Loucy (cell line): ENCODE measurements around the gene ACER3.

Experiments used
- H2AFZ ChIP-seq: fragments of 200-600 bp; sonication (generic); 2 replicates; pipeline ENCODE4 v1.6.0; 2016; ENCODE audit warnings: antibody characterized with exemption, mild to moderate bottlenecking, low read length, moderate library complexity
- H3F3A ChIP-seq: fragments of 200-600 bp; 2 replicates; pipeline ENCODE4 v1.6.0; 2016; ENCODE audit warnings: antibody characterized with exemption, low read depth, mild to moderate bottlenecking
- H3K27me3 ChIP-seq: fragments of 200-600 bp; sonication (generic); 2 replicates; pipeline ENCODE4 v1.6.1; 2014; ENCODE audit warnings: low read length, mild to moderate bottlenecking; ENCODE audit not compliant: insufficient read depth, poor library complexity, severe bottlenecking
- H3K36me3 ChIP-seq: fragments of 200-600 bp; sonication (generic); 2 replicates; pipeline ENCODE4 v1.6.1; 2016; ENCODE audit warnings: low read length; ENCODE audit not compliant: insufficient read depth
- H3K4me1 ChIP-seq: fragments of 200-600 bp; sonication (generic); 2 replicates; pipeline ENCODE4 v1.5.1; 2014; ENCODE audit warnings: low read length, mild to moderate bottlenecking; ENCODE audit not compliant: insufficient read depth, poor library complexity, severe bottlenecking
- H3K4me2 ChIP-seq: fragments of 200-600 bp; sonication (generic); 2 replicates; pipeline ENCODE4 v1.6.0; 2014; ENCODE audit warnings: antibody characterized with exemption, low read length, low read depth, mild to moderate bottlenecking; ENCODE audit not compliant: poor library complexity, severe bottlenecking
- H3K4me3 ChIP-seq: fragments of 200-600 bp; sonication (generic); 2 replicates; pipeline ENCODE4 v1.5.1; 2014; ENCODE audit warnings: low read length, mild to moderate bottlenecking, mixed read lengths; ENCODE audit not compliant: poor library complexity, severe bottlenecking
- H3K79me2 ChIP-seq: fragments of 200-600 bp; sonication (generic); 2 replicates; pipeline ENCODE4 v1.6.1; 2014; ENCODE audit warnings: low read length; ENCODE audit not compliant: insufficient read depth
- H3K9ac ChIP-seq: fragments of 200-600 bp; sonication (generic); 2 replicates; pipeline ENCODE4 v1.6.0; 2014; ENCODE audit warnings: mild to moderate bottlenecking, low read depth, low read length, moderate library complexity; ENCODE audit not compliant: poor library complexity, severe bottlenecking
- H3K9me2 ChIP-seq: fragments of 200-600 bp; sonication (generic); replicated peaks from 2 replicates; pipeline ENCODE4 v1.6.1; 2016; ENCODE audit warnings: low read depth, low read length, mixed read lengths
- H3K9me3 ChIP-seq: fragments of 200-600 bp; sonication (generic); 2 replicates; pipeline ENCODE4 v1.6.1; 2014; ENCODE audit warnings: mild to moderate bottlenecking, antibody characterized with exemption, low read length, low read depth; ENCODE audit not compliant: insufficient read depth
- H4K20me1 ChIP-seq: fragments of 200-600 bp; sonication (generic); 2 replicates; pipeline ENCODE4 v1.6.0; 2014; ENCODE audit warnings: antibody characterized with exemption, low read length, mild to moderate bottlenecking; ENCODE audit not compliant: insufficient read depth, poor library complexity, severe bottlenecking
- EZH2phosphoT487 ChIP-seq: fragments of 200-600 bp; IDR thresholded peaks from 2 replicates; pipeline ENCODE4 v1.6.1; 2018; ENCODE audit warnings: antibody characterized with exemption, mild to moderate bottlenecking, moderate library complexity, borderline replicate concordance
- TF ChIP-seq, protein P1 (sequence below): fragments of 200-600 bp; sonication (generic); conservative IDR thresholded peaks from 2 replicates; pipeline ENCODE4 v1.5.1; 2014; ENCODE audit warnings: mild to moderate bottlenecking, antibody characterized with exemption, low read length

Gene ACER3

DNA sequence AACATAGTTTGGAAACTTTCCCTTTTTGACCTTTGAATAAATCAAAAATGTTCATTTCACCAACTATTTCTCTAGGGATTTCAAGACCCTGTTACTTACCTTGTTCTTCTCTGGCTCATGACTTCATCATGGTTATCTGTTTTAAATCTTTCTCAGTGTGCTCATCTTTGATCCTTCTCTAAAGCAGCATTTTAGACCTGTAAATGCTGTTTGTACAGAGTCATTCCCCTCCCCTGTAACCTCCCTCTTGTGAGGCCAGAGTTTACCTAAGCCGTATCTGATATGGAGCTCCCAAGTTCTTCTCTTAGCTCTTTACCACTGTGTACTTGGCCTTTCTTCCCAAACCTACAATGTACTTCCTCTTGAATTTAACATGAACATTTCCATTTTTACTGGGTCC lies 56.0 kb downstream of the ACER3 start:
- Histone ChIP-seq H3K36me3 (no peaks in the 10 kb centered on the region), H3K4me3 (no peak overlapping the region)
- TF ChIP-seq, protein P1, sequence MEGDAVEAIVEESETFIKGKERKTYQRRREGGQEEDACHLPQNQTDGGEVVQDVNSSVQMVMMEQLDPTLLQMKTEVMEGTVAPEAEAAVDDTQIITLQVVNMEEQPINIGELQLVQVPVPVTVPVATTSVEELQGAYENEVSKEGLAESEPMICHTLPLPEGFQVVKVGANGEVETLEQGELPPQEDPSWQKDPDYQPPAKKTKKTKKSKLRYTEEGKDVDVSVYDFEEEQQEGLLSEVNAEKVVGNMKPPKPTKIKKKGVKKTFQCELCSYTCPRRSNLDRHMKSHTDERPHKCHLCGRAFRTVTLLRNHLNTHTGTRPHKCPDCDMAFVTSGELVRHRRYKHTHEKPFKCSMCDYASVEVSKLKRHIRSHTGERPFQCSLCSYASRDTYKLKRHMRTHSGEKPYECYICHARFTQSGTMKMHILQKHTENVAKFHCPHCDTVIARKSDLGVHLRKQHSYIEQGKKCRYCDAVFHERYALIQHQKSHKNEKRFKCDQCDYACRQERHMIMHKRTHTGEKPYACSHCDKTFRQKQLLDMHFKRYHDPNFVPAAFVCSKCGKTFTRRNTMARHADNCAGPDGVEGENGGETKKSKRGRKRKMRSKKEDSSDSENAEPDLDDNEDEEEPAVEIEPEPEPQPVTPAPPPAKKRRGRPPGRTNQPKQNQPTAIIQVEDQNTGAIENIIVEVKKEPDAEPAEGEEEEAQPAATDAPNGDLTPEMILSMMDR, result no peak
- no peak for TF ChIP-seq EZH2phosphoT487

DNA sequence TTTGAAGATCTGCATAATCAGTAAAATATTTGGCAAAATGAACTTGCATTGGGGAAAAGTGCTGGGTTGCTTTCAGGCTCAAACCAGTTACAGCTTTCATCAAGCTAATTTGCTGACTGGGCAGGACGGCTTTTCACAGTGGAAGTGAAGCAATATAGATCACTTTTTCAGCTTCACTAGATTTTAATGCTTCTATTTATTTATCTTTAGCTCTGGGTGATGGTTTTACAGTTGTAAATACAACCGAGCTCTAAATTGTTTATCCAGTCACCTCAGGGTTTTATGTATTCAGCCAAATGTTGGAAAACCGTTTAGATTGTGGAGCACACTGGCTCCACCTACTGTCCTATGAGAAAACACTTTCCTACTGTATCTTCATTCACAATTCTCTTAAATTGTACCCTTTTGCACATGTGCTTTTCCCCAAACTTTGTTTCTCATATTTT lies 58.2 kb downstream of the ACER3 start:
- TF ChIP-seq, protein P1, result peak; percentile 93
- no peak for TF ChIP-seq EZH2phosphoT487
- no peaks in the 10 kb centered on the region for H3K79me2 ChIP-seq
- no peaks in the 10 kb centered on the region for H3K36me3 ChIP-seq
- H3K9me2 ChIP-seq, result no peaks in the 10 kb centered on the region
- H4K20me1 ChIP-seq, result peaks cover 4% of the 10 kb centered on the region
- no peaks in the 10 kb centered on the region for H3F3A ChIP-seq
- no peak overlapping the region for H3K4me3 ChIP-seq
- no peak overlapping the region for H3K9ac ChIP-seq
- peaks cover 8% of the 10 kb centered on the region for H3K4me1 ChIP-seq
- H2AFZ ChIP-seq, result no peak overlapping the region; the same call in 1 of the 2 replicates
- no peaks in the 10 kb centered on the region for H3K27me3 ChIP-seq
- H3K9me3 ChIP-seq, result no peaks in the 10 kb centered on the region
- no peak overlapping the region for H3K4me2 ChIP-seq

More for the DNA sequence above, 56.0 kb downstream of the ACER3 start:
- no peaks in the 10 kb centered on the region for H3K9me3 ChIP-seq
- no peak overlapping the region for H2AFZ ChIP-seq
- H3F3A ChIP-seq, result no peaks in the 10 kb centered on the region
- H3K4me1 ChIP-seq, result peaks cover 8% of the 10 kb centered on the region
- H3K9ac ChIP-seq, result no peak overlapping the region
- H3K79me2 ChIP-seq, result no peaks in the 10 kb centered on the region
- H3K4me2 ChIP-seq, result no peak overlapping the region
- peaks cover 4% of the 10 kb centered on the region for H4K20me1 ChIP-seq
- H3K9me2 ChIP-seq, result no peaks in the 10 kb centered on the region
- H3K27me3 ChIP-seq, result no peaks in the 10 kb centered on the region

DNA sequence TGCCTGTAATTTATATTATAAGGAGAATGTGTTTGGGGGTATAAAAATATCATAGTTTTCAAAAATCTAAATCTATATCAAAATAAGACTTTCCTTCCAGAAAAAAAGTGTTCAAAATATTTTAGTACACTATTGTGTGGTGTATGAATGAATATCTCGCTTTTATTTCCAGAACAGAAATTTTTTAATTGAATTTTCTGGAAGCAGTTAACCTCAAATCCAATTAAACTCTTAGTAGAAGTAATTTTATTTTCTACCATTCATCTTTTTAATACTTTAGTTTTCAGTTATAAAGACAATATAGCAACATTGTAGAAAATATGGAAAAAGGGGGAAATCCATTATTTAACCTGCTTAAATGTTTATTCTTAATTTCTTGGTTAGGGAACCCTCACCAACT lies 58.7 kb downstream of the ACER3 start:
- H3K79me2 ChIP-seq, result no peaks in the 10 kb centered on the region
- TF ChIP-seq, protein P1, result no peak
- TF ChIP-seq EZH2phosphoT487, result no peak
- peak overlapping the region; percentile 51 for H3K9ac ChIP-seq
- H3K4me3 ChIP-seq, result peak overlapping the region; percentile 74
- H3K9me2 ChIP-seq, result no peaks in the 10 kb centered on the region
- H3K36me3 ChIP-seq, result no peaks in the 10 kb centered on the region
- H3K9me3 ChIP-seq, result no peaks in the 10 kb centered on the region
- peaks cover 4% of the 10 kb centered on the region for H4K20me1 ChIP-seq
- H2AFZ ChIP-seq, result no peak overlapping the region
- no peaks in the 10 kb centered on the region for H3K27me3 ChIP-seq
- peak overlapping the region; percentile 77 for H3K4me2 ChIP-seq
- H3K4me1 ChIP-seq, result peaks cover 8% of the 10 kb centered on the region
- H3F3A ChIP-seq, result no peaks in the 10 kb centered on the region
